IMR-90 (cell line): ENCODE measurements around the gene TPP1. TPM values are rescaled to one million over a fixed set of nuclear protein-coding genes. Genes with fewer than 3 reads are reported as not detected.

ENCODE experiments used
- ATAC-seq: fragments of 200-7000 bp; cut with Tn5 transposase; 2 replicates; pipeline ENCODE4 v1.9.1; 2020; ENCODE audit warnings: low read depth, mild to moderate bottlenecking, moderate library complexity
- BruUV-seq: library from RNA; stranded (reverse); fragments of 400-500 nt; replicated peaks from 2 replicates; lab custom pipeline; 2021; lab: Mats Ljungman, UMichigan
- CTCF ChIA-PET: fragments of 300-600 bp; formaldehyde crosslinking; extraction: SDS; loops from one replicate; lab custom pipeline; 2021; ENCODE audit warnings: antibody characterized with exemption; lab: Yijun Ruan, JAX
- POLR2A ChIA-PET: fragments of 300-600 bp; sonication (Branson Sonifier 250); formaldehyde crosslinking; loops from one replicate; lab custom pipeline; 2022; ENCODE audit warnings: antibody characterized with exemption; ENCODE audit not compliant: unreplicated experiment; lab: Charles Lee
- DNase-seq: peaks from one replicate; pipeline ENCODE4 v3.0.0; 2013
- H2AFZ ChIP-seq: replicated peaks from 2 replicates; pipeline ENCODE3; 2013; ENCODE audit warnings: low read length, mild to moderate bottlenecking; ENCODE audit not compliant: poor library complexity
- H2AK5ac ChIP-seq: 2 replicates; pipeline ENCODE4 v1.6.1; 2013; ENCODE audit warnings: low read depth, low read length, inconsistent platforms
- H2AK9ac ChIP-seq: replicated peaks from 2 replicates; pipeline ENCODE3; 2013; ENCODE audit warnings: mild to moderate bottlenecking, low read depth, low read length, moderate library complexity; ENCODE audit not compliant: poor library complexity
- H2BK120ac ChIP-seq: 2 replicates; pipeline ENCODE4 v1.6.1; 2013; ENCODE audit warnings: low read depth, low read length, inconsistent platforms
- H2BK15ac ChIP-seq: 3 replicates; pipeline ENCODE4 v1.6.1; 2013; ENCODE audit warnings: low read depth, low read length, inconsistent platforms
- H2BK20ac ChIP-seq: 2 replicates; pipeline ENCODE4 v1.6.1; 2013; ENCODE audit warnings: low read depth, mild to moderate bottlenecking, inconsistent platforms, low read length, moderate library complexity
- H2BK5ac ChIP-seq: 2 replicates; pipeline ENCODE4 v1.6.1; 2013; ENCODE audit warnings: mild to moderate bottlenecking, low read depth, low read length, inconsistent platforms; ENCODE audit not compliant: poor library complexity, severe bottlenecking
- H3K14ac ChIP-seq: replicated peaks from 2 replicates; pipeline ENCODE4 v1.6.1; 2013; ENCODE audit warnings: low read depth, low read length, inconsistent platforms
- H3K18ac ChIP-seq: 2 replicates; pipeline ENCODE4 v1.6.1; 2013; ENCODE audit warnings: low read depth, low read length, control low read depth
- H3K23ac ChIP-seq: 2 replicates; pipeline ENCODE4 v1.6.1; 2013; ENCODE audit warnings: low read depth, low read length, inconsistent platforms
- H3K27ac ChIP-seq: 2 replicates; pipeline ENCODE4 v1.5.1; 2013; ENCODE audit warnings: mild to moderate bottlenecking, control low read depth, low read length; ENCODE audit not compliant: insufficient read depth
- H3K27me3 ChIP-seq: 2 replicates; pipeline ENCODE4 v1.6.1; 2013; ENCODE audit warnings: low read length; ENCODE audit not compliant: control insufficient read depth, insufficient read depth
- H3K36me3 ChIP-seq: 2 replicates; pipeline ENCODE4 v1.6.1; 2013; ENCODE audit warnings: low read length, mixed read lengths; ENCODE audit not compliant: control insufficient read depth, insufficient read depth
- H3K4ac ChIP-seq: 2 replicates; pipeline ENCODE4 v1.6.1; 2013; ENCODE audit warnings: low read depth, low read length, inconsistent platforms
- H3K4me1 ChIP-seq: 2 replicates; pipeline ENCODE4 v1.6.1; 2013; ENCODE audit warnings: low read length, mixed read lengths; ENCODE audit not compliant: control insufficient read depth, insufficient read depth
- H3K4me2 ChIP-seq: 2 replicates; pipeline ENCODE4 v1.6.1; 2013; ENCODE audit warnings: low read depth, mild to moderate bottlenecking, control low read depth, low read length, moderate library complexity
- H3K4me3 ChIP-seq: 2 replicates; pipeline ENCODE4 v1.5.1; 2013; ENCODE audit warnings: low read depth, mild to moderate bottlenecking, control low read depth, low read length, moderate library complexity; ENCODE audit not compliant: insufficient read depth
- H3K56ac ChIP-seq: 2 replicates; pipeline ENCODE4 v1.6.1; 2013; ENCODE audit warnings: low read length, inconsistent platforms; ENCODE audit not compliant: insufficient read depth; ENCODE audit errors: extremely low read depth
- H3K79me1 ChIP-seq, 2 experiments: 2 replicates each; pipeline ENCODE4 v1.6.1; 2013; ENCODE audit warnings: low read length in 2 of 2, inconsistent platforms in 1 of 2, low read depth in 1 of 2
- H3K9ac ChIP-seq: 2 replicates; pipeline ENCODE4 v1.6.1; 2013; ENCODE audit warnings: low read depth, low read length, control low read depth
- H3K9me1 ChIP-seq: 2 replicates; pipeline ENCODE4 v1.6.1; 2013; ENCODE audit warnings: low read length, inconsistent platforms; ENCODE audit not compliant: insufficient read depth
- H3K9me3 ChIP-seq: 2 replicates; pipeline ENCODE4 v1.6.1; 2013; ENCODE audit warnings: low read length; ENCODE audit not compliant: control insufficient read depth, insufficient read depth
- H4K20me1 ChIP-seq: 2 replicates; pipeline ENCODE4 v1.6.1; 2013; ENCODE audit warnings: low read length, inconsistent platforms; ENCODE audit not compliant: insufficient read depth
- H4K5ac ChIP-seq: 2 replicates; pipeline ENCODE4 v1.6.1; 2013; ENCODE audit warnings: mild to moderate bottlenecking, low read depth, low read length, control low read depth
- H4K8ac ChIP-seq, 2 experiments: 2 replicates each; pipeline ENCODE4 v1.6.1; 2013; ENCODE audit warnings: low read depth in 2 of 2, low read length in 2 of 2, control low read depth in 1 of 2, inconsistent platforms in 1 of 2
- H4K91ac ChIP-seq: 2 replicates; pipeline ENCODE4 v1.6.1; 2013; ENCODE audit warnings: low read depth, low read length, inconsistent platforms; ENCODE audit not compliant: insufficient read depth
- MAFK ChIP-seq: IDR thresholded peaks from 2 replicates; pipeline ENCODE4 v1.6.1; 2012; ENCODE audit warnings: low read depth, low read length, improper control_type of control experiment
- MAZ ChIP-seq: IDR thresholded peaks from 2 replicates; pipeline ENCODE4 v1.6.1; 2012; ENCODE audit warnings: low read depth, mild to moderate bottlenecking, low read length, improper control_type of control experiment, moderate library complexity, borderline replicate concordance
- MXI1 ChIP-seq: IDR thresholded peaks from 2 replicates; pipeline ENCODE4 v1.6.1; 2012; ENCODE audit warnings: low read depth, mild to moderate bottlenecking, low read length, moderate library complexity, borderline replicate concordance
- RCOR1 ChIP-seq: IDR thresholded peaks from 2 replicates; pipeline ENCODE4 v1.6.1; 2012; ENCODE audit warnings: mild to moderate bottlenecking, low read length, improper control_type of control experiment; ENCODE audit not compliant: insufficient replicate concordance
- RFX5 ChIP-seq: IDR thresholded peaks from 2 replicates; pipeline ENCODE4 v1.8.0; 2012; ENCODE audit warnings: low read depth, mild to moderate bottlenecking, low read length, moderate library complexity
- WGBS, 2 experiments: methylation state at CpG; one replicate each; pipeline versions ENCODE4 v1.1.5 to v1.1.7; 2013; ENCODE audit warnings: missing lambda C conversion rate in 2 of 2; ENCODE audit not compliant: insufficient read length in 1 of 2; ENCODE audit errors: extremely low coverage in 2 of 2; 5-methylcytosine and 5-hydroxymethylcytosine counted together
- dilution Hi-C: fragments of 300-500 bp; cut with HindIII; formaldehyde crosslinking; loops from one replicate; pipeline ENCODE4 v1.14.3; 2018; ENCODE audit warnings: low sequenced_read_pairs; ENCODE audit not compliant: unreplicated experiment
- in situ Hi-C: fragments of 300-500 bp; cut with MboI; formaldehyde crosslinking; loops from 3 replicates; pipeline ENCODE4 v1.14.3; 2019; ENCODE audit warnings: low sequenced_read_pairs, inconsistent platforms, mixed read lengths
- intact Hi-C: fragments of 100-400 bp; cut with micrococcal nuclease; formaldehyde crosslinking; loops from 2 replicates; pipeline ENCODE4 v1.10.0; 2022
- polyA plus RNA-seq, 3 experiments: library from polyadenylated mRNA; depleted of rRNA; stranded (reverse); fragments of >200 nt; gene quantifications; 2 replicates each; pipeline ENCODE4 v1.2.3, GENCODE V29; 2012; ENCODE audit warnings: low replicate concordance in 1 of 3
- total RNA-seq: library from RNA; depleted of rRNA; stranded (reverse); fragments of >200 nt; gene quantifications from 2 replicates; pipeline ENCODE4 v1.2.3, GENCODE V29; 2012
- TF ChIP-seq, protein P1 (sequence below): fragments of 150-350 bp; IDR thresholded peaks from 2 replicates; pipeline ENCODE4 v1.6.1; 2016; ENCODE audit warnings: low read depth, mild to moderate bottlenecking, low read length, moderate library complexity, borderline replicate concordance
- TF ChIP-seq, protein P2 (sequence below): conservative IDR thresholded peaks from 2 replicates; pipeline ENCODE4 v1.5.1; 2012; ENCODE audit warnings: mild to moderate bottlenecking, low read depth, low read length, improper control_type of control experiment

Gene TPP1
- total and polyA plus RNA-seq, 2 of the 4 experiments (the other 2 are of a cell fraction) = 33.5 to 108 TPM

DNA sequence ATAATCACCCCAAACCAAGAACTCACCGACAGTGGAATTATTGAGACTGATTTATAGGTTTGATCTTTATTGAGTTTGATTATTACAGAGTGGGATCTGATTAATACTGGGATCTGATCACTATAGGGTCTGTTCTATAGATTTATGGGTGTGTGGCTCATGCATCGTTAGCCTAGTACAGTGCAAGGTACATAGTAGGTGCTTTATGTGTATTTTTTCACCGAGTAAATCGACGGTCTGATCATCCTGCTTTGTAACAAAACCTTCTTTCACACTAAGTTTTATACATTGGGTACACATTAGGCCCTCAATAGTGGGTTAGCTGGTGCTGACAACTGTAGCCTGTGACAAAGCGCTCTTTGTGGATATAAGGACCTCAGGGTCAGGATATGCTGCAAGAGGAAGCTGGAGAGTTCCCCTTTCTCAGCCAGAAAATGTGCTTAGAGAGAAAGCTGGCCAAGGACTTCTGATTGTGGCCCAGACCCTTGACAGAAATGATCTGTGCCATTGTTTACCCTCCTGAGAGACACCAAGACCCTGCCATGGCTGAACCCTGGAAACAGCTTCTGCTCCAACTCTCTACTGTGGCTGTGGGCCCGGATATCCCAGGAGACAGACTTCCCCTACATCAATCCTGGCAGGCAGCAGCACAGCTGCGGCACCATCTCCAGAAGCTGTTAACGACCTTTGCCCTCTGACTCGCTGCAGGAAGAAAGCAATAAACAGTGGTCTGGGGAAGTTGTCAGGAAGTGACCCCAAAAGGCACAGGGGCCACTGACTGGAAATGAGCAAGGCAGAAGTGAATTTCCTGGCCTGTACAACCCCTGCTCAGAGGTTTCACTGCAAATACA is 16.1 kb upstream of the TPP1 start:
- Histone ChIP-seq H3K27me3 (no peaks in the 10 kb centered on the region), H3K9me3 (no peaks in the 10 kb centered on the region), H3K4me2 (no peak overlapping the region), H3K9me1 (no peaks in the 10 kb centered on the region; the same call in 1 of the 2 replicates), H3K4ac (no peak overlapping the region), H3K23ac (no peak overlapping the region), H3K79me1 (no peaks in the 10 kb centered on the region), H3K4me1 (peaks cover 10% of the 10 kb centered on the region), H2AFZ (no peak overlapping the region), H3K36me3 (peaks cover 43% of the 10 kb centered on the region), H2BK120ac (no peak overlapping the region), H3K9ac (no peak overlapping the region), H4K5ac (no peak overlapping the region), H2AK9ac (peak overlapping the region; percentile 8), H3K18ac (no peak overlapping the region), H3K56ac (no peak overlapping the region), H2BK20ac (no peak overlapping the region), H3K14ac (no peak overlapping the region), H2AK5ac (no peak overlapping the region), H4K8ac (no peak overlapping the region), H2BK5ac (no peak overlapping the region), H3K4me3 (no peak overlapping the region), H2BK15ac (no peak overlapping the region), H4K91ac (no peak overlapping the region), H4K20me1 (peaks cover 4% of the 10 kb centered on the region; the same call in 1 of the 2 replicates), H3K27ac (no peak overlapping the region)
- ChIA-PET POLR2A (interaction anchor here (1.0 to 1.2 kb wide), 2 partner anchors 16 to 28 kb away, joined by 4 read pairs; partner anchors contain the start of gene TPP1), CTCF (interaction anchor here (1.2 to 1.5 kb wide), 4 partner anchors 15 to 104 kb away, joined by 3 to 7 read pairs (median 3); partner anchors contain the start of genes MRPL17 and TPP1)
- peak; percentile 87 for DNase-seq
- no CpG with 5 or more reads among the region's 10 CpGs for WGBS, 2 experiments
- BruUV-seq = no TSS peak
- TF ChIP-seq MXI1 (no peak), MAFK (no peak), RCOR1 (no peak), MAZ (no peak), RFX5 (no peak)
- TF ChIP-seq, protein P1, sequence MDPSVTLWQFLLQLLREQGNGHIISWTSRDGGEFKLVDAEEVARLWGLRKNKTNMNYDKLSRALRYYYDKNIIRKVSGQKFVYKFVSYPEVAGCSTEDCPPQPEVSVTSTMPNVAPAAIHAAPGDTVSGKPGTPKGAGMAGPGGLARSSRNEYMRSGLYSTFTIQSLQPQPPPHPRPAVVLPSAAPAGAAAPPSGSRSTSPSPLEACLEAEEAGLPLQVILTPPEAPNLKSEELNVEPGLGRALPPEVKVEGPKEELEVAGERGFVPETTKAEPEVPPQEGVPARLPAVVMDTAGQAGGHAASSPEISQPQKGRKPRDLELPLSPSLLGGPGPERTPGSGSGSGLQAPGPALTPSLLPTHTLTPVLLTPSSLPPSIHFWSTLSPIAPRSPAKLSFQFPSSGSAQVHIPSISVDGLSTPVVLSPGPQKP = no peak
- TF ChIP-seq, protein P2, sequence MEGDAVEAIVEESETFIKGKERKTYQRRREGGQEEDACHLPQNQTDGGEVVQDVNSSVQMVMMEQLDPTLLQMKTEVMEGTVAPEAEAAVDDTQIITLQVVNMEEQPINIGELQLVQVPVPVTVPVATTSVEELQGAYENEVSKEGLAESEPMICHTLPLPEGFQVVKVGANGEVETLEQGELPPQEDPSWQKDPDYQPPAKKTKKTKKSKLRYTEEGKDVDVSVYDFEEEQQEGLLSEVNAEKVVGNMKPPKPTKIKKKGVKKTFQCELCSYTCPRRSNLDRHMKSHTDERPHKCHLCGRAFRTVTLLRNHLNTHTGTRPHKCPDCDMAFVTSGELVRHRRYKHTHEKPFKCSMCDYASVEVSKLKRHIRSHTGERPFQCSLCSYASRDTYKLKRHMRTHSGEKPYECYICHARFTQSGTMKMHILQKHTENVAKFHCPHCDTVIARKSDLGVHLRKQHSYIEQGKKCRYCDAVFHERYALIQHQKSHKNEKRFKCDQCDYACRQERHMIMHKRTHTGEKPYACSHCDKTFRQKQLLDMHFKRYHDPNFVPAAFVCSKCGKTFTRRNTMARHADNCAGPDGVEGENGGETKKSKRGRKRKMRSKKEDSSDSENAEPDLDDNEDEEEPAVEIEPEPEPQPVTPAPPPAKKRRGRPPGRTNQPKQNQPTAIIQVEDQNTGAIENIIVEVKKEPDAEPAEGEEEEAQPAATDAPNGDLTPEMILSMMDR = no peak
- in situ Hi-C loops (no loop called here), dilution Hi-C loops (no loop called here), intact Hi-C loops (no loop called here)
- peak; percentile 61 for ATAC-seq
